NCI-H82 treated with DMSO at 0.1 percent for 48 hours (cell line): ENCODE results near the gene TMCO4.
A peak's percentile ranks its signal among the peaks of the same experiment; 100 is the strongest.
"Not testable (repeated sequence)": the region's sequence is repeated elsewhere in the genome, so short reads cannot be mapped to it uniquely, and the experiment has no call there.

Experiments used
- DNase-seq: peaks from one replicate; lab custom pipeline; 2025; ENCODE audit not compliant: unreplicated experiment; lab: John Stamatoyannopoulos, UW

The TMCO4 gene

DNA sequence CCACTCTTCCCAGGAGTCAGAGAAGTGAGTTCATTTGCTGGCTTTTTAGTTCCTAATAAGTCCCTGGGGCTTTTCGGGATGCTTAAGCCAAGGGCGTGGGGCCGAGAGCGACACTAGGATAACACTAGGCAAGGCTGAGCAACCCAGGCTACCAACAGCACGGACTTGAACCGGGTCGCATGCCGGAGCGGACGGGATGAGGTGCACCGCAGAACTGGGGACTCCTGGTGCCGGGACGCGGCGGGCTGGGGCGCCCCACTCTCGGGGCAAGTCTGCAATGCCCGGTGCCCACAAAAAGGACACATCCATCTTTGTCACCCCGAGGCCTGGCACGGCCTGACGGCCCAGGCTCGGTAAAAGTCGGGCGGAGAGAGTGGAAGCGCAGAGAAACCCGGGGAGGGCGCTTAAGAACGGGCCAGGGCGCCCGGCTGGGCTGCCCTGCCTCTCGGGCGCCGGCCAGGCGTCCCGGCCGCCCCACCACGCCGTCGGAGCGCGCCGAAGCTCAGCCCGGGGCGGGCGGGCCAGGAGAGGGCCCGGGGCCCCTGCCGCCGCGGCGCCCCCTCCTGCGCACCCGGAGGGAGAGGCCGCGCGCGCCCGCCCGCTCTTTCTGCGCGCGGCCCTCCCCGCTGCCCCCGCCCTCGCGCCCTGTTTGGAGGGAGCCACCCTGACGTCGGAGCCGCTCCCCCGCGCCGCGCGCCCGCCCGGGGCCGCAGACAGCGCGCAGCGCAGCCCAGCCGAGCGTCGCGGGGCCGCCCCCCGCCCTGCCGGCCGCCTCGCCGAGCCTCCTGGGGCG is 155.9 kb downstream of the TMCO4 start, which contains the start of gene NBL1:
Gene NBL1, plus strand, starts transcription at position 710 of the 793 bp plus-strand sequence. CDS start 10,720 bp downstream, outside the sequence.
- no peak for DNase-seq

DNA sequence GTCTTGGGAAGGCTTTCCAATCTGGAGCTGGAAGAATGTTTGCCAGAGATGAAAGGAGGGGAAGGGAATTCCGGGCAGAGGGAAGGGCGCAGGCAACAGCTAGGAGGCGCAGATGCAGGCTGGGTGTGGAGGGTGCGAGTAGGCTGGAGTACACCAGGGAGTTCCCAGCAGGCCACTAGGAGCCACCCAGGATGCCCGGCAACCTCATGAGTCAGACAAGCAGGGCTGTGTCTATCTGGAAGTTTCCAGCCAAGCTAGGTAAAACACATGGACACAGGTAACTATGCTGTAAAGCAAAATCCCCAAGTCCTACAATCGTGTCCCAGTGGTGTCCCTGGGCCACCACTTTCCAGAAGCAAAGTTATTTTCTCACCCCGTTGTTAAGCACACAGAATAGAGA is 156.6 kb downstream of the TMCO4 start:
- DNase-seq, result peak; percentile 14

DNA sequence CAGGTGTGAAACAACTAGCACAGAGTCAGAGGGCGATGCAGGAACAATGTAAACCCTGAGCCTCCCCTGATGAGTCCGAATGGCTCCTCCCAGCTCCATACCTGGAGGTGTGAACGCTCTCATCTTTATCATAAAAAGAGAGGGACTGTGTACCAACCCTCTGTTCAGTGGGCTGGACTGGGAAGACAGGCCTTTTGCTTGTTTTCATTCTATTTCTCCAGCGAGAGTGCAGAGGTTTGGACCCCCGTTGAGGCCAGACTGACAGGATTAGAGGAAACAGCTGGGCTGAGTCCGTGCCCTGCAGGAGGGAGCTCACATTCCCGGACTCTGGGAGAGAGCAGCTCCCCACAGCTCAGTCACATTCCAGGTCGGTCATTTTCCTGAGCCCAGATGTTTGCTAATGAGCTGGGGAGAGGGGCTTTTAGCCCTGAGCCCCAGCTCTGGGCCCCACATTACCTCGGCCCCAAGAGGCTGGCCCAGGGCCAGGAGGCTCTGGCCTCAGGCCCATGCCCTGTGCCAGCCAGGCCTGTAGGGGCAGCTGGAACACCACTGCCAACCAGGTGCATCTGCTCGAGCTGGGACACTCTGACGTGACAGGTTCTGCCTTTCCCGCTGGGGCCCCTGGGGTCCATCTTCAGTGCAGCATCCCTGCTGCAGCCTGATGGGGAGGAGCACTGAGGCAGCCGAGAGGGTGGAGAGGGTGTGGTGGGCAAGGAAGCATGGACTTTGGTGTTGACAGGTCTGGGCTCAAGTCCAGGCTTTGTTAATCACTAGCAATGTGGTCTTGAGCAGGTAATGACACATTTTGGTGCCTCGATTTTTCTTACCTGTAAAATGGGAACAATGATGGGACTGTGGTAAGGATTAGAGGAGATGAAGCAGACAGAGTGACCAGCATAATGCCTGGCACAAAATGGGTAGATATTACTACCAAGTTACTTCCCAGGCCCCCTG is 159.1 kb downstream of the TMCO4 start:
- no peak for DNase-seq

DNA sequence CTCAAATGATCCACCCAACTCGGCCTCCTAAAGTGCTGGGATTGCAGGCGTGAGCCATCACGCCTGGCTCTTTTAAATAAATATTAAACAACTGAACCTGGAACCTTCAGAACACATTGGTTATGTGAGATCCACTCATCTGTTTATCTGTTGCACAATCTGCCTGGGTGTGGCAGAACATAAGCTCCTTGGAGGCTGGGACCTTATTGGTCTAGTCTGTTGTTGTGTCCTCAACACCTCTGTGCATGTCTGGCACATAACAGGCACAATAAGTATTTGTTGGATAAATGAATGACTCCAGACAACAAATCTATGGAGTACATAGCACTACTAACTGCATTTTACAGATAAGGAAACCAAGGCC is 159.7 kb downstream of the TMCO4 start:
- no peak for DNase-seq

DNA sequence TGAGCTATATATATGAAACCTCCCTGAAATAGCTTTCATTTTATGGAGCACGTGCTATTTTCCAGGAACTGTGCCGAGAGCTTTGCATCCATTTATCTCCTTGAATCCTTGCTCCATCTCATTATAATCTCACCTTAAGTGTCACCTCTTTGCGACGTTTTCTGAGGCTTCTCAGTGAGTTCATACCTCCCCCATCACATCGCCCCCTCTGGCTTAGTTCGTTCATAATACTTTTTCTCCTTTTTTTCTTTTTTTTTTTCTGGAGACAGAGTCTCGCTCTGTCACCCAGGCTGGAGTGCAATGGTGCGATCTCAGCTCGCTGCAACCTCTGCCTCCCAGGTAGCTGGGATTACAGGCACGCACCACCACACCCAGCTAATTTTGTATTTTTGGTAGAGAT is 160.5 kb downstream of the TMCO4 start:
- not testable (repeated sequence) for DNase-seq

DNA sequence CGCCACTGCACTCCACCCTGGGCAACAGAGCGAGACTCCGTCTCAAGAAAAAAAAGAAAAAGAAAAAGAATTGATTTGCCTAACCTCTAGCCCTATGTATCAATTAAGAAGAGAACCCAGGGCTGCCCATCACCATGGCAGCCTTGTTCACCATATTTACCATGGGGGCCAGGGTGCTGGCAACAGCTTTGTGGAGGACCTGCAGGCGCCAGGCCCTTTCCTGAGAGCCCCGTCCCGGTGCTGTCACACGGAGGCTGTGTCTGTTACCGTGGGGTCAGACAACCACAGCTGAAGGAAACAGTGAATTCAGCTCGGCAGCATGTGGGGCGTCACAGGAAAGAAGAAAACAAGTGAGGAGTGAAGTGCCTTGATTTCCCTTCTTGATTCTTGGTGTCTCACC is 162.1 kb downstream of the TMCO4 start:
- no peak for DNase-seq

DNA sequence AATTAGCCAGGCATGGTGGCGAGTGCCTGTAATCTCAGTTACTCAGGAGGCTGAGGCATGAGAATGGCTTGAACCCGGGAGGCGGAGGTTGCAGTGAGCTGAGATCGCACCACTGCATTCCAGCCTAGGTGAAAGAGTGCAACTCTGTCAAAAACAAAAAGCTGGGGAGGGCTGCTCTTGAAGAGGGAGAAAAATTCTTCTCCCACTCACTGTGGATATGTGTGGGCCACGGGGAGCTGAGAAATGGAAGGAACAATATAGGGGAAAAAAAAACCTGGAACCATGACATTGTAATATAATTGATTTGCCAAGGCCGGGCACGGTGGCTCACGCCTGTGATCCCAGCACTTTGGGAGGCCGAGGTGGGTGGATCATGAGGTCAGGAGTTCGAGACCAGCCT is 163.0 kb downstream of the TMCO4 start:
- not testable (repeated sequence) for DNase-seq

DNA sequence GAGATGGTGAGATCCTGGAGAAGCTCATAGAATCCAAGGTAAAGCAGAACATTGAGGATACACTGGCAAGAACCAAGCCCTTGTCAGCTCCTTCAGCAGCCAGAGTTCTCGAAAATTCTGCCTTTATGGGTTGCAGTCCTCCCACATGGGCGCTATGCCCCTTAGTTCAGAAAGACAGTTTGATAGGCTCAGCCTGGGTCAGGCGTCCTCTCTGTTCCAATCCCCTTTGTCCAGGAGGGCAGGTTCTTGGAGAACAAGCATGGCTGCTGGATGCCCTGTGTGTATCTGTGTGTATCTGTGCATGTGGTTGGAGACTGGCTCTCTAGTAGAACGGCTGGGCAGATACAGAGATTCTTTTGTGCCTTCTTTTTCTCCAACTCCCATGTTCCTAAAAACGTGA is 163.7 kb downstream of the TMCO4 start:
- DNase-seq, result no peak

DNA sequence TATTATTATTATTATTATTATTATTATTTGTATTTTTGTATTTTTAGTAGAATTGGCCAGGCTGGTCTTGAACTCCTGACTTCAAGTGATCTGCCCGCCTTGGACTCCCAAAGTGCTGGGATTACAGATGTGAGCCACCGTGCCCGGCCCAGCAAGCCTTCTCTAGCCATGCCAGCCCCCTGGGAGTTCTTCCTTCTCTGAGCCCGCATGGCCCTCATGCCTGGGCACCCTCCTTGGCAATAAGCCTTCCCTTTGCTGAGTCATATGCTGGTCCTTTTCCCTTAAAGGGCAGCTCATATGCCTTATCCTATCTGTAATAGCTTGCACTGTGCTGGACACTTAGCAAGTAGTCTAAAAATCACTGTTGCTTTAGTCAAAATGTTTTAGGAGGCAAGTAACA is 164.1 kb downstream of the TMCO4 start:
- DNase-seq, result no peak

DNA sequence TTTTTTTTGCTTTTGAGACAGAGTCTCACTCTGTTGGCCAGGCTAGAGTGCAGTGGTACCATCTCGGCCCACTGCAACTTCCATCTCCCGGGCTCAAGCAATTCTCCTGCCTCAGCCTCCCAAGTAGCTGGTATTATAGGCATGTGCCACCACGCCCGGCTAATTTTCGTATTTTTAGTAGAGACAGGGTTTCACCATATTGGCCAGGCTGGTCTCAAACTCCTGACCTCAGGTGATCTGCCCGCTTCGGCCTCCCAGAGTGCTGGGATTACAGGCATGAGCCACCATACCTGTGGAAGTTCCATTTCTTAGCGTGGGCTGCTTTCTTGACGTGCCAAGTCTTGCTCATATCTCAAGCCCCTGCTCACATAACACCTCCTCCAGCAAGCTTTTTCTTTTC is 164.7 kb downstream of the TMCO4 start:
- DNase-seq, result not testable (repeated sequence)

DNA sequence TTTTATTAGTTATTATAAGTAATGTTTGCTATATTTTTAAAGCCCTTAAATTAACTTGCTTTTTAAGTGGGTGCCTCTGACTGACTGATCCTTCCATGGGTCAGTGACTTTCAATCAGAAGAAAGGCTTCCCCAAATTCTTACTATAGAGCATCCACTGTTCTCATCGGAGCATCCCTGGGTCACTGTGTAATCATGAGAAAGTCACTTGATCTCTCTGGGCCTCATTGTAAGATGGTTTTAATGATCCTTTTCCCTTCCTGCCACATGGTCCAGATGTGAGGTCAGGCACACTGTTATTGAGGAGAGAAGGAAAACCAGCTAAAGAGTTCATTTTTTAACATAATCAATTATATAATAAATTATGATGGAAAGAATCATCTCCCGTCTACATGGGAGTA is 166.6 kb downstream of the TMCO4 start:
- DNase-seq, result no peak
